HepG2 (cell line): ENCODE data around the gene TMEM135. TPM values are rescaled to one million over a fixed set of nuclear protein-coding genes. Genes with fewer than 3 reads are reported as not detected.

Experiments
- ATAC-seq: fragments of 200-7000 bp; cut with Tn5 transposase; 3 replicates; pipeline ENCODE4 v1.9.1; 2020; ENCODE audit warnings: mild to moderate bottlenecking, moderate library complexity
- BruUV-seq: library from RNA; stranded (reverse); fragments of 400-500 nt; replicated peaks from 2 replicates; lab custom pipeline; 2021; lab: Mats Ljungman, UMichigan
- CTCF ChIA-PET: fragments of 300-600 bp; formaldehyde crosslinking; extraction: SDS; loops from one replicate; lab custom pipeline; 2021; ENCODE audit warnings: low total read pairs, inconsistent platforms, low intra/inter-chr PET ratio; lab: Yijun Ruan, JAX
- POLR2A ChIA-PET: fragments of 350-600 bp; sonication (Branson Sonifier 250); formaldehyde crosslinking; loops from one replicate; lab custom pipeline; 2020; ENCODE audit warnings: antibody characterized with exemption, inconsistent platforms; lab: Yijun Ruan, JAX
- DNase-seq: peaks from one replicate; pipeline ENCODE4 v3.0.0-alpha.2; 2015; ENCODE audit warnings: low spot score
- FAIRE-seq: peaks from 3 replicates; lab custom pipeline; 2011; peaks lifted over from hg19 to GRCh38; lab: Jason Lieb, UNC
- H2AFZ ChIP-seq: one replicate; pipeline ENCODE4 v1.6.1; 2011; ENCODE audit warnings: low read length, inconsistent platforms
- H3K27ac ChIP-seq: fragments of 300-600 bp; 3 replicates; pipeline ENCODE4 v1.8.0; 2011; ENCODE audit warnings: mixed run types, mild to moderate bottlenecking, mixed read lengths, low read length, inconsistent platforms; ENCODE audit not compliant: insufficient read depth; ENCODE audit errors: extremely low read length
- H3K27me3 ChIP-seq, 2 experiments: fragments of 200-600 bp in 1 of 2; 2 replicates in 1 of 2; 3 replicates in 1 of 2; pipeline versions ENCODE4 v1.6.0 to v1.8.0; 2011; ENCODE audit warnings: low read length in 2 of 2, mild to moderate bottlenecking in 2 of 2, moderate library complexity in 2 of 2, inconsistent platforms in 1 of 2; ENCODE audit not compliant: insufficient read depth in 2 of 2, control insufficient read depth in 1 of 2
- H3K36me3 ChIP-seq, 2 experiments: fragments of 200-600 bp in 1 of 2; replicated peaks in 1 of 2; 2 replicates in 1 of 2; 3 replicates in 1 of 2; pipeline versions ENCODE4 v1.5.1 to v1.8.0; 2011; ENCODE audit warnings: low read length in 2 of 2, inconsistent platforms in 1 of 2; ENCODE audit not compliant: insufficient read depth in 2 of 2, control insufficient read depth in 1 of 2
- H3K4me1 ChIP-seq: 2 replicates; pipeline ENCODE4 v1.5.1; 2012; ENCODE audit warnings: low read length, inconsistent platforms; ENCODE audit not compliant: insufficient read depth
- H3K4me2 ChIP-seq: 2 replicates; pipeline ENCODE4 v1.6.0; 2011; ENCODE audit warnings: low read depth, low read length, inconsistent platforms
- H3K4me3 ChIP-seq, 3 experiments: fragments of 200-600 bp in 1 of 3; sonication (generic), shearing (Covaris generic) in 1 of 3; replicated peaks in 1 of 3; 2 replicates each; pipeline ENCODE4 v1.5.1; 2011 to 2016; ENCODE audit warnings: low read length in 3 of 3, inconsistent platforms in 2 of 3, low read depth in 2 of 3, mild to moderate bottlenecking in 2 of 3, control low read depth in 1 of 3, mixed read lengths in 1 of 3; ENCODE audit not compliant: insufficient read depth in 1 of 3
- H3K79me2 ChIP-seq: one replicate; pipeline ENCODE4 v1.6.1; 2011; ENCODE audit warnings: low read length, inconsistent platforms; ENCODE audit not compliant: insufficient read depth
- H3K9ac ChIP-seq: 2 replicates; pipeline ENCODE4 v1.6.0; 2011; ENCODE audit warnings: mild to moderate bottlenecking, low read depth, low read length, inconsistent platforms; ENCODE audit not compliant: insufficient read depth
- H3K9me3 ChIP-seq: 2 replicates; pipeline ENCODE4 v1.5.1; 2012; ENCODE audit warnings: mild to moderate bottlenecking, low read length
- H4K20me1 ChIP-seq: 2 replicates; pipeline ENCODE4 v1.6.0; 2011; ENCODE audit warnings: inconsistent platforms, mild to moderate bottlenecking, low read length, moderate library complexity; ENCODE audit not compliant: insufficient read depth
- KDM3A ChIP-seq: IDR thresholded peaks from 2 replicates; pipeline ENCODE4 v1.6.1; 2018; ENCODE audit warnings: low read depth, missing compliant biosample characterization
- SRY ChIP-seq: sonication (generic); formaldehyde crosslinking; IDR thresholded peaks from 2 replicates; pipeline ENCODE4 v1.8.0; 2022; ENCODE audit warnings: mild to moderate bottlenecking, missing genetic modification reagents
- ZFP1 ChIP-seq: IDR thresholded peaks from 2 replicates; pipeline ENCODE4 v1.6.1; 2016
- ZNF282 ChIP-seq: fragments of 450-650 bp; IDR thresholded peaks from 2 replicates; pipeline ENCODE4 v1.6.1; 2018; ENCODE audit not compliant: partially characterized antibody
- ZNF629 ChIP-seq: sonication (generic); formaldehyde crosslinking; conservative IDR thresholded peaks from 2 replicates; pipeline ENCODE4 v1.5.0; 2020; ENCODE audit warnings: missing genetic modification reagents
- ZNF775 ChIP-seq: sonication (generic); formaldehyde crosslinking; IDR thresholded peaks from 2 replicates; pipeline ENCODE4 v1.4.0; 2020; ENCODE audit warnings: missing genetic modification reagents, mild to moderate bottlenecking, moderate library complexity, borderline replicate concordance
- WGBS: methylation state at CpG from one replicate; pipeline ENCODE4 v1.1.6; 2017; ENCODE audit warnings: low lambda C conversion rate; 5-methylcytosine and 5-hydroxymethylcytosine counted together
- in situ Hi-C: cut with HindIII; loops from 2 replicates; pipeline ENCODE4 v1.10.0; 2017; ENCODE audit warnings: low pct_unique_long_range_greater_than_20kb; ENCODE audit not compliant: extremely low pct_ligation_motif_present
- intact Hi-C: fragments of 100-400 bp; cut with micrococcal nuclease; formaldehyde crosslinking; loops from one replicate; pipeline ENCODE4 v1.10.0; 2022; ENCODE audit not compliant: unreplicated experiment
- polyA plus RNA-seq, 8 experiments: library from polyadenylated mRNA; depleted of rRNA in 3 of 8; stranded (reverse) in 7 of 8; unstranded in 1 of 8; fragments of >200 nt; fragmentation: Illumina TruSeq in 4 of 8; extraction: Trizol in 4 of 8; gene quantifications; 2 replicates each; pipeline versions ENCODE4 v1.2.1 to v1.2.3, GENCODE V29; 2011 to 2016; ENCODE audit warnings: low read depth in 4 of 8, missing spikeins in 1 of 8, mixed read lengths in 1 of 8; ENCODE audit not compliant: insufficient read depth in 1 of 8
- total RNA-seq, 5 experiments: library from RNA; depleted of rRNA; stranded (reverse); fragments of >200 nt; fragmentation: Illumina TruSeq; extraction: Trizol; gene quantifications; 2 replicates each; pipeline ENCODE4 v1.2.3, GENCODE V29; 2016; ENCODE audit warnings: low read depth in 1 of 5
- TF ChIP-seq, protein P1 (sequence below): sonication (generic); formaldehyde crosslinking; IDR thresholded peaks from 2 replicates; pipeline ENCODE4 v1.5.0; 2020; ENCODE audit warnings: mild to moderate bottlenecking, missing genetic modification reagents, moderate library complexity

Gene TMEM135
- total and polyA plus RNA-seq, 2 of the 13 experiments (the other 11 are each of a cell fraction or from before 2014, with no cell fraction given), result 36.6 to 88.9 TPM

DNA sequence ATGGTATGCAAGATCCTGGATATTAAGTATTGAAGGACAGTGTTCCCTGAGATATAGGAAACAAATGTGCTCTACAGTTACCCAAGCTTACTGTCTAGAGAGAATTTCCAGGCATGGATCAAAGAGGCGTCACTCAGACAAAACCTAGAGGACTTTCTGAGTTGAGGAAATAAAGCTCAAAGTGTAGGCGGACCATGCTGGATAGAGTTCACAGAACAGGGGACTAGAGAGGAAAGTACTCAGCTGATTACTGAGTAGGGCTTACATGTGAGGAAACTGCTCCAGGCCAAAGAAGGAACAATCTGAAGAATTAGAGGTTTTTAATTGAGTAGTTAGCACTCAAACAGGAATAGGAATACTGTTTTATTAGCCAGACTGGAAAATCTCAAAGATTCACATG lies 193.3 kb downstream of the TMEM135 start:
- Histone ChIP-seq H3K79me2 (peaks cover 1% of the 10 kb centered on the region), H2AFZ (no peak overlapping the region), H3K27me3 (no peaks in the 10 kb centered on the region; a peak in 1 of 5 replicates), H3K4me3 (no peak overlapping the region), H3K4me2 (no peak overlapping the region), H3K4me1 (peaks cover 16% of the 10 kb centered on the region), H3K36me3 (peaks cover 0 to 10% of the 10 kb centered on the region in 2 experiments; a peak in 1 of 5 replicates), H3K27ac (no peak overlapping the region), H3K9me3 (peaks cover 20% of the 10 kb centered on the region), H3K9ac (no peak overlapping the region), H4K20me1 (no peaks in the 10 kb centered on the region; the same call in 1 of the 2 replicates)
- ATAC-seq, result no peak
- ChIA-PET POLR2A (no interaction called here), CTCF (no interaction called here)
- intact Hi-C loops, result no loop called here
- no peak for FAIRE-seq
- TF ChIP-seq SRY (no peak), KDM3A (CRISPR knock-in tag) (no peak), ZNF775 (CRISPR knock-in tag) (no peak), ZNF629 (no peak)
- TF ChIP-seq, protein P1, sequence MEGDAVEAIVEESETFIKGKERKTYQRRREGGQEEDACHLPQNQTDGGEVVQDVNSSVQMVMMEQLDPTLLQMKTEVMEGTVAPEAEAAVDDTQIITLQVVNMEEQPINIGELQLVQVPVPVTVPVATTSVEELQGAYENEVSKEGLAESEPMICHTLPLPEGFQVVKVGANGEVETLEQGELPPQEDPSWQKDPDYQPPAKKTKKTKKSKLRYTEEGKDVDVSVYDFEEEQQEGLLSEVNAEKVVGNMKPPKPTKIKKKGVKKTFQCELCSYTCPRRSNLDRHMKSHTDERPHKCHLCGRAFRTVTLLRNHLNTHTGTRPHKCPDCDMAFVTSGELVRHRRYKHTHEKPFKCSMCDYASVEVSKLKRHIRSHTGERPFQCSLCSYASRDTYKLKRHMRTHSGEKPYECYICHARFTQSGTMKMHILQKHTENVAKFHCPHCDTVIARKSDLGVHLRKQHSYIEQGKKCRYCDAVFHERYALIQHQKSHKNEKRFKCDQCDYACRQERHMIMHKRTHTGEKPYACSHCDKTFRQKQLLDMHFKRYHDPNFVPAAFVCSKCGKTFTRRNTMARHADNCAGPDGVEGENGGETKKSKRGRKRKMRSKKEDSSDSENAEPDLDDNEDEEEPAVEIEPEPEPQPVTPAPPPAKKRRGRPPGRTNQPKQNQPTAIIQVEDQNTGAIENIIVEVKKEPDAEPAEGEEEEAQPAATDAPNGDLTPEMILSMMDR, result no peak
- 97% methylated on average over 2 of the region's 2 CpGs for whole genome bisulfite sequencing
- DNase-seq, result no peak
- BruUV-seq, result no TSS peak
- in situ Hi-C loops, result no loop called here

DNA sequence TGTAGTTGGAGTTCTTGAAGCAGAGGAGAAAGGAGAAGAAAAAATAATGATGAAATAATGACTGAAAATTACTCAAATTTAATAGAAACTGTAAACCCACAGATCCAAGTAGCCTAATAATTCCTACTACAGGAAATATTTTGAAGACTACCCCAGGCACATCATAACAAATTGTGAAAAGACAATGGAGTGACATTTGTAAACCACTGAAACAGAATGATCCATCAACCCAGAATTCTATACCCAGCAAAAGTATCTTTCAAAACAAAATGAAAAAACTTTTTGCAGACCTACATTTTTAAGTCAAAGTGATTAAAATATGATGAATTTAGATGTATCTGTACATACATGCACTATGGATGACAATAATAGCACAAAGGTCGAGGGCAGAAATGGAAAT lies 194.6 kb downstream of the TMEM135 start:
- H2AFZ ChIP-seq, result no peak overlapping the region
- in situ Hi-C loops (no loop called here), intact Hi-C loops (no loop called here)
- 96% methylated on average over 1 of the region's 1 CpG for WGBS
- ATAC-seq (no peak), FAIRE-seq (no peak), DNase-seq (no peak)
- H3K4me1 ChIP-seq, result peaks cover 8% of the 10 kb centered on the region
- BruUV-seq, result no TSS peak
- H3K79me2 ChIP-seq, result no peaks in the 10 kb centered on the region
- POLR2A ChIA-PET, result no interaction called here
- no peaks in the 10 kb centered on the region; the same call in 1 of the 2 replicates for H4K20me1 ChIP-seq
- H3K9ac ChIP-seq, result no peak overlapping the region
- TF ChIP-seq ZFP1 (CRISPR knock-in tag) (peak; percentile 98), ZNF282 (no peak)
- CTCF ChIA-PET, result no interaction called here
- peaks cover 0 to 15% of the 10 kb centered on the region in 2 experiments; a peak in 1 of 5 replicates for H3K36me3 ChIP-seq
- peaks cover 20% of the 10 kb centered on the region for H3K9me3 ChIP-seq
- no peak overlapping the region for H3K4me2 ChIP-seq
- H3K27me3 ChIP-seq, result no peaks in the 10 kb centered on the region; a peak in 1 of 5 replicates
- H3K4me3 ChIP-seq, result no peak overlapping the region
- no peak overlapping the region for H3K27ac ChIP-seq
